Sciatic nerve (tissue), 2 donors: ENCODE measurements around the gene HSDL2. TPM values are rescaled to one million over a fixed set of nuclear protein-coding genes. Genes with fewer than 3 reads are reported as not detected.
"Not testable (repeated sequence)": the region's sequence is repeated elsewhere in the genome, so short reads cannot be mapped to it uniquely, and the experiment has no call there.

ENCODE experiments used
- ATAC-seq: fragments of 200-7000 bp; cut with Tn5 transposase; one replicate; pipeline ENCODE4 v1.9.1; 2020; ENCODE audit warnings: mild to moderate bottlenecking, moderate library complexity
- DNase-seq: peaks from one replicate; pipeline ENCODE4 v3.0.0-alpha.2; 2020; ENCODE audit warnings: low spot score
- intact Hi-C: fragments of 100-400 bp; cut with DNase I; formaldehyde crosslinking; loops from one replicate; pipeline ENCODE4 v1.14.2; 2022
- total RNA-seq: library from RNA; stranded (reverse); fragmentation: NEBNext Ultra II Directional; extraction: Animal tissue kit (Norgen Biotek cat#: 25700); gene quantifications from one replicate; pipeline ENCODE4 v1.2.1, GENCODE V29; 2021
- donor health status: DM: no; HTN: no; CAD: no.
- donor health status: DM: no; HTN: no; CAD: no.

HSDL2 gene
- total RNA-seq, 1 donor from 2014 or later, result 32.1 TPM

DNA sequence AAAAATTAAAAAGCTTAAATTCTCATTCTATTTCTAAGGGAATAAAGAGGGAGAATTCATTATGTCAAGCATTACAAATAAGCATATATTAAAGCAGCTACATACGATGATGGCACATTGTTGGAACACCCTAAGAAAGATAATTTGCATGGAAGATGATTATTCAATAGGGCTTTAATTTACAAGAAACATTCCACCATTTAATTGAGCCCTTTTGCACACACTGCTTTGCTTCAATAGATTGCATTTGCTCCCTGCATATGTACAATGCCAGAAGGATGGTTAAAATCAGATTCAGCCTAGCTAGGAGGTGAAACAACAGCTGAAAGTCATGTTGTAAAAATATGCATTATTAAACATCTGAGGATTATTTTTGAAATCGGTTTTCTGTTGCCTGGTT lies 128.5 kb downstream of the HSDL2 start:
- DNase-seq (no peak), ATAC-seq (no peak)
- intact Hi-C loops, result no loop called here

DNA sequence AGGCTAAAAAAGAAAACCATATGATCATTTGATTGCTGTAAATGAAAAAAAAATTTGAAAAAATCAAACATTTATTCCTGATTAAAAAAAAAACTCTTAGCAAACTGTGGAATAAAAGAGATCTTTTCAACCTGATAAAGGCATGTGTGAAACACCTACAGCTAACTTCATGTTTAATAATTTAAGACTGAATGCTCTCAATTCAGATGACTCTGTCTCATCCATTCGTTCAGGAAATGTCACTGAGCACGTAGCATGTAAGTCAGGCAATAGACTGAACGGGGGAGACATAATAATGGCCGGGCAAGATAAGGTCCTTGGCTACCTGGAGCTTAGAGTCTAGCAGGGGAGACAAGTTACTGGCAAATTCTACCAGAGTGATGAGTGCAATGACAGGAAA lies 132.5 kb downstream of the HSDL2 start:
- intact Hi-C loops, result not testable (repeated sequence)

DNA sequence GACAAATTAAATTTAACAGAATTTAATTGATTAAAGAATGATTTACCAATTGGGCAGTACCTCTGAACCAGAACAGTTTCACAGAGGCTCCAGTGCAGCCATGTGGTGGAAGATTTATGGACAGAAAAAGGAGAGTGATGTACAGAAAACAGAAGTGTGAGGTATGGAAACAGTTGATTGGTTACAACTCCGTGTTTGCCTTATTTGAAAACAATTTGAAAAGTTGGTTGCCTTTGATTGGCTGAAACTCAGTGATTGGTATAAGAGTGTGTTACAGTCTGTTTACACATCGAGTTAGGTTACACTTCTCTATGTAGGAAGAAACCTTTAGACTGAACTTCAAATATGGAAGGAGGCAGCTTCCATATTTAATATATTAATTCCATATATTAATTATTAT lies 136.9 kb downstream of the HSDL2 start:
- DNase-seq (no peak), ATAC-seq (no peak)
- intact Hi-C loops, result no loop called here

More for the DNA sequence above, 132.5 kb downstream of the HSDL2 start:
- DNase-seq, ATAC-seq: not testable (repeated sequence)

DNA sequence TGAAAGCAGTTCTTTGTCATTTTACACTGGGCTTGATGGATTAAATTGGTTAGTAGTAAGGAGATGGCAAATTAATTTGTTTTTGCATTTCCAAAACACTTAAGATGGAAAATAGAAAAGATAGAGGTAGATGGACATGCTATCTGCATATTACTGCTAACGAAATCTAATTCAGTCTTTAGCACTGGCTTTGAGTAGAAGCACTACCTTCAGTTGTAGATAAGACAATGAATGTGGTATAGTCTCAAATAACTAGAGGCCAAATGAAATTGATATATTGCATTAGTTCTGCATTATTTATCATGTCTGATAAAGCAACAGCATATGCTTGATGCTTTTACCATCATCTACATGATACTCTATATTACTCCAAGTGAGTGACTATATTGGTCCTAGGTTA lies 140.2 kb downstream of the HSDL2 start:
- intact Hi-C loops, result no loop called here
- DNase-seq (no peak), ATAC-seq (no peak)

DNA sequence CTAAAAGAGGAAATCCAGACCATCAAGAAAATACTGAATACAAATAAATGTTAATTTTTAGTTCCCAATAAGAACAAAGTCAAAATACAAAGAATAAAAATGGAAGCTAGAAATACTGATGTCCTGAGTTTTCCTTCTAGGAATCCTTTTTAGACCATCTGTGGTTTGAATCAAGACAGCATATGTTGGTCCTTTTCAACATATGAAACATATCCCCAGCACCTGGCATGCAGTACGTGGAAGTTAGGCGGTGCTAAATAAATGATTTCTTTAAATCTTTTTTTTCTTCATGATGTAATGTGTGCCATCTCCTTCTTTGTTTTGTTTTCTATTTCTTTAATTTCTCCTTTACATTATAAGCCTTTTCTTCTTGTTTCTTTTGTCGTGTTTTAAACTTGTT lies 140.7 kb downstream of the HSDL2 start:
- DNase-seq (no peak), ATAC-seq (no peak)
- intact Hi-C loops, result no loop called here

Other genes with a start within 250 kb of the HSDL2 start
- 12.8 TPM for gene SUSD1, start 204.8 kb upstream of the HSDL2 start, total RNA-seq
- 61.7 TPM for gene PTBP3, start 46.5 kb upstream of the HSDL2 start, total RNA-seq
- gene KIAA1958, start 106.7 kb downstream of the HSDL2 start, total RNA-seq, result 5.8 TPM